Fibroblast of skin of left quadriceps (primary cell): Measurements from ENCODE around the gene MINAR1.
"Not testable (repeated sequence)": the region's sequence is repeated elsewhere in the genome, so short reads cannot be mapped to it uniquely, and the experiment has no call there.

Experiments used
- DNase-seq, 2 experiments: peaks; one replicate each; pipeline ENCODE4 v3.0.0-alpha.2; 2013; ENCODE audit warnings: low read depth in 2 of 2

The MINAR1 gene, protein sequence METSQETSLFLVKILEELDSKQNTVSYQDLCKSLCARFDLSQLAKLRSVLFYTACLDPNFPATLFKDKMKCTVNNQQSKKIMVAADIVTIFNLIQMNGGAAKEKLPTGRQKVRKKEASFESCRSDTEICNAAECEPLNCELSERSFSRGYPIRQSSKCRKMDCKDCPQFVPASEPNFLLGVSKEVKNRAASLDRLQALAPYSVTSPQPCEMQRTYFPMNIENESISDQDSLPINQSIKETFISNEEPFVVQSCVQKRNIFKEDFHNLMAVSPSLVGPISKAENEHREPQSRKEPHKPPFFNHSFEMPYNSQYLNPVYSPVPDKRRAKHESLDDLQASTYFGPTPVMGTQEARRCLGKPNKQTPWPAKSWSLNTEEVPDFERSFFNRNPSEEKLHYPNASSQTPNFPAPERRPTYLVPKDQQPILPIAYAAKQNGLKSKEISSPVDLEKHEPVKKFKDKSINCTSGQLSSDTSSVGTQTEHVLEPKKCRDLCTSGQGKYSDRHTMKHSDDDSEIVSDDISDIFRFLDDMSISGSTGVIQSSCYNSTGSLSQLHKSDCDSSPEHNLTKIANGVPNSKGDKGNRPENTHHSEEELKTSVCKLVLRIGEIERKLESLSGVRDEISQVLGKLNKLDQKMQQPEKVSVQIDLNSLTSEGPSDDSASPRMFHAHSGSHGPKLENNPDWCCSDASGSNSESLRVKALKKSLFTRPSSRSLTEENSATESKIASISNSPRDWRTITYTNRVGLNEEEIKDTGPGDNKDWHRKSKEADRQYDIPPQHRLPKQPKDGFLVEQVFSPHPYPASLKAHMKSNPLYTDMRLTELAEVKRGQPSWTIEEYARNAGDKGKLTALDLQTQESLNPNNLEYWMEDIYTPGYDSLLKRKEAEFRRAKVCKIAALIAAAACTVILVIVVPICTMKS

DNA sequence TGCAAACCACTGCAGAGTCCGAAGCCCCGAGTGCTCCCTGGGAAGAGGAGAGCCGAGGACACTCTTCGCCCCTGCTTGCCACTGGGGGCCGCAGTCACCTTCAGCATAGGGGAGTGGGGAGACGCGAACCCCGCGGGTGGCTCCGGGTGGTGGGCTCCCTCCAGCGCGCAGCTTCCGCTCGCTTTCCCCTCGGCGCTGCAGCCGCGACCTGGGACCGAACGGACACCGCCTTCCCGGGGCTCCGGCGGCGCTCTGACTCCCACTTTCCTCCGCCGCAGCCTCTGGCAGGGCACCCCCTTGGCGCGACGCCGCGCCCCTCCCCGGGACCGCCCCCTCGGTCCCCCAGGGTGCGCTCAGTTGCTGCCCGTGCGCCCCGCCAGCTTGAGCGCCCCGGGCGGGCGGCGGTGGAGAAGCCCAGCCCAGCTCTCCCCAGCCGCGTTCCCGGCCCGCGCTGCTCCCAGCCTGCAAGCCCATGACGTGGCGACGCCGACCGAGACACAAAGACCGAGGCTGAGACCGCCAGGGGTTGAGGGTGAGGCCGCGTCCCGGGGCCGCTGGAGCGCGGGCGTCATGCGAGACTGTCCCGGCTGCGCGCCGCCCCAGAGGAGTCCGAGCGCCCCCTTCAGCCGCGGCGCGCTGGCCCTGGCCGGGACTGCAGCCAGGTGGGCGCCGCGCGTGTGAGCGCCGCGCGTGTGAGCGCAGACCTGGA lies at the start of gene MINAR1:
Gene MINAR1, plus strand, starts transcription at position 701 of the 709 bp plus-strand sequence. CDS start 23,812 bp downstream, outside the sequence.
- DNase-seq, result peak; percentile 23 to 28

DNA sequence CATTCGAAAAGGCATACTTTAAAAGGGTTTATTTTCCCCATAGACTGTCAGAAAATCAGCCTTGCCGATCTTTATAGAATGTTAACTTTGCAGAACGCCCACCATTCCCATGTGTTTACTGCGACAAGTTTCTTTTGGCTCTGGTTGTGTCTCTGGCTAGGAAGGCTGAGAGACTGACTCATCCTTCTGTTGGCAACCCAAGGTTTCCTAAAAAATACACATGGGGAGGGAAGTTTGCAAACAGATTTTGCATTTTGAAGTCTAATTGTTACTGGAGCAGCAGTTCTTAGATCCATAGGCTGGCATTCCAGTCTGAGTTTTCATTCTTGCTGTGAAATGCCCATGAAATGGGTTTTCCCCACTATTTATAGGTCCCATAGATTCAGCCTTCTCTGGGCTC lies 37.9 kb upstream of the MINAR1 start:
- DNase-seq, result no peak

DNA sequence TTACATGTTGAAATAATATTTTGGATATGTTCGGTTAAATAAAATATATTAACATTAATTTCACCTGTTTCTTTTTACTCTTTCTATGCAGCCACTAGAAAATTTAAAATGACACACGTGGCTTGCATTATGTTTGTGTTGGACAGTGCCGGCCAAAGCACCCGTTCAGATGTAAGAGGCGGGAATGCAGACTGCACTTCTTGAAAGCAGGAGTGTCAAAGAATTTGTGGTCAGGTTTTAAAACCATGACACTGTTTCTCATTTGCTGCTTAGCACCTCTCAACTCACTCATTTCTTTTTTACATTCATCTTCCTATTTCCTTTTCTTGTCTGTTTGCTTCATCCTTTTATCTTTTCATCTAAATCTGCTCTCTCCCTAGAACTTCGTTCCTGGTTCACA lies 35.3 kb upstream of the MINAR1 start:
- no peak for DNase-seq

DNA sequence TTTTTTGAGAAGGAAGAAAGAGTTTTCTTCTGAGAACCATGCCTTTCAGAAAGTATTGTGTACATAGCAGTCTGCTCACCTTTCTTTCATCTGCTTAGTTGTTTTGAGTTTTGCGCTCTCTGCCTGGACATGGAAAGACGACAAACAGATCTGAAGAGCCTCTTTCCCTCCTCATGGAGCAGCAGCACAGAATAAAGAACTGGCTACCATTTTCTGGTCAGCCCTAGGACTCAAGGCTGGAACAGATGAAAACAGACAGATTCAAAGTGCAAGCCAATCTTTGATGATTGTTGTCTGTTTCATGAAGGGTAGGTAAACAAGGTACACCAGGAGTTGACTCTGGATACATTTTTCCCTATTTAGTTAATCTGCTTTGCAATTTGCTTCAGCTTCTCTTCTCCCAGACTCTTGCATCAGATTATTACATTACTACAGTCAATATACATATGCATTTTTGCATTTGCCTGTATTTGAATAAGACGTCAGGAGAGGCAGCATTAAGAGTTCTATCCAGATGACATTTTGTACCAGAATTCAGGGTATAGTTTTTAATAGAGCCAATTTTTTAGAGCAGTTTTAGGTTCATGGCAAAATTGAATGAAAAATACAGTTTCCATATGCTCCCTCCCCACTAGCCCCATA lies 34.7 kb upstream of the MINAR1 start:
- no peak for DNase-seq

DNA sequence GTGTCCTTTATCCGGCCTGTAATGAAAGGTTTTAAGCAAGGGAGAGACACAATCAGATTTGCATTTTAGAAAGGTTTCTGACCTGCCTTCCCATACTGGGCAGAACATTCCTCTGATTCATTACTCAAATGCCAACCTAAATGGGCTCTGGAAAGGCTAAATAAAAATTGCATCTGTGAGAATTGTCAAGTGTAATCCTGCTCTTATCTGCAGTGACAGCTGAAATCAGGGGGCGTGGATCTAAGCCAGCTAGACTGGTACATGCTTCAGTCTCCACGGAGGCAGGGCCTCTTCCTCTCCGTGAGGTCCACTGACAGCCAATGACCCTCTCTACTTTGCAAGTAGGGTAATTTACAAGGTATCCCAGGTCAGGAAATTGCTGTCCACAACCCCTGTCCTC lies 32.5 kb upstream of the MINAR1 start:
- DNase-seq, result no peak

DNA sequence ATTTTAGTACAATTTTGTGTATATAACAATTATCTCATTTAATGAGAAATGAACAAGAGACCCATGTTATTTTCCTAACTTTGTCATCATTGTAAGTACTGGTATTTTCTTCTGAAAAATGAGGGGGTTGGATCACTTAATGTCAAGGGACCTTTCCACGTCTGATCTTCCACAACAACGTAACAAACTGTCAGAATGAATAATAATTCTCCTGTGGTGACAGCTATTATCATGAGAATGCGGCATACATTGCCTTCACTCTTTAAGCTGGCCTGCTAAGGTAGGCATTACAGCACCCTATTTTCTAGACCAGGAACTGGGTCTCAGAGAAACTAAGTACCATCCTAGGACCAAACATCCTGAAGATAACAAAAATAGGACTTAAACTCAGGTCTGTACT lies 31.5 kb upstream of the MINAR1 start:
- no peak for DNase-seq

DNA sequence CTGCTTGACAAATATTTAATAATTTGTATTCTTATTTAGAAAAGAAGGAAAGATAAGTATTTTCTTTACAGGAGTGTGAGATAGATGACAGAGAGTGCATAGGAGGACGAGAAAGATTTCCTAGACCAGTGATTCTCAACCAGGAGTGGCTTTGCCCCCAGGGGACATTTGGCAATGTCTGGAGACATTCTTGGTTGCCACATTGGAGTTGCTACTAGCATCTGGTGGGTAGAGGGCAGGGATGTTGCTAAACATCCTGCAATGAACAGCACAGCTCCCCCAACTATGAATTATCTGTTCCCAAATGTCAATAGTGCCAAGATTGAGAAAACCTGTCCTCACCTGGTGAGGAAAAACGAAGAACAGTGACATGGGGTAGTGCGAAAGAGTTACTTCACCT lies 30.8 kb upstream of the MINAR1 start:
- DNase-seq, result no peak

DNA sequence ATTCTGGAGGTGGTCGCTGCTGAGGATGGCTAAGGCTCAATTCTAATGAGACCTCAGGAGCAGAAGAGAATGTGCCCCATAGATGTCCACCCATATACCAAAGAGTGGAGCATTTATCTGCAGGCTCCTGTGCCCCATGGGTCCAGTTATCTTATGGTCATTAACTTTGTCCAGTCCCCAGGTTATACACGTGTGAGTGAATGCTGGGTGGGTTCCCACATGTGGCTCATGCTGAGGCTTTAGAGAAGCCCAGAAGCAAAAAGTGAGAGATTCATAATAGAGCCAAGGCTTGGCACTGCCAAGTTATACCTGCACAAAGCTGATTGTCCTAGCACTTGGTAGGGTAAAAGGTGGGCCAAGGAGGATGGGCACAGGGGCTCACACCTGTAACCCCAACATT lies 30.0 kb upstream of the MINAR1 start:
- no peak for DNase-seq

DNA sequence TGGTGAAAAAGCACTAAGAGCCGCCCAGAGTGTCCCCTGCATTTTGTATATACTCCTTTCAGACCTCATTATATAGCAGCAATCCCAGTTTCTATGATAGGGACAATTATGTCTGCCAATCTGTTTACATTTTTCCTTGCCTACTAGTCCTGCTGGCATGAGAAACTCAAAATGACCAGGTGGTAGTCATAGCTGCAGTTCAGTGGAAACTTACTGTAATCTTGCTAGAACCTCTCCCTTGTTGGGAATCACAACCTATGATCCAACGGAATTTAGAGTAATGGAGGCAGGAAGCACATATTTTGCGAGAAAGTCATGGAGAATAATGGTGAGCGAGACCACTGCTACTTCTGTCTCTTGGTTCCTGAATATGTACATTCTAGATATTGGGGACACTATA lies 28.6 kb upstream of the MINAR1 start:
- DNase-seq, result no peak

DNA sequence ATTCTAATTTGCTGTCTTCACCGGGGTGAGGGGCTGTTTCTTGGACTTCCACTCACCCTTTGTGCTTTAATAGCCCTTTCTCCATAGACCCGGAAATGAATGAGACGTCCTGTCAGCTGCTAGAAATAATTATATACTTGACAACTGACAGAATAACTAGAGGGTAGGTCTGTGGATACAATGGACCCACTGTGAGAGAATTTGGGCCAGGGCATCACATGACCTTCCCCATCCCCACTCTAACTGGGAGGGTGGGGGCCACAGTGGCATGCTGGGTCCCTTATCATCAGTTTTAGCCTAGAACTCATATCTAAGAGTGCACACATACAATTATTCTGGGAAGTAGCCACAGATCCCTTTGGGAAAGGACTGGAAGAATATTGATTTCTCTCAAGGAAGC lies 25.9 kb upstream of the MINAR1 start:
- DNase-seq, result no peak

DNA sequence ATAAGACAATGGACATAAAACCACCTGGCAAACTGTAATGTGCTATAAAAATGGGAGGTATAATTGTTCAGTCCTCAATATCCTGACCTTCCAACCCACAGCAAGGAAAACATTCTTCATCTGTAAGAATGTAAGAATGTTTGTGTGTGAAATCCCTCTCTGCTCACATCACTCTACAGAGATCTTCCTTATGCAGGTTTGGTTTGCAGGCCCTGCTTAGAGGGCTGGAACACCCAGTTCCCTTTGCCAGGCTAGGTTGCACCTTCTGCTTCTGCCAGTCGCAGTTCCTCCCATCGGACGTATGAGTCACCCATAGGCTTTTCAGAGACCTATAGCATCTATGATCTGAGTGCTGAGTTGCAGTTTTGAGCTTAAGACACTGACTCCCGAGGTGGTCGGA lies 24.1 kb upstream of the MINAR1 start:
- no peak for DNase-seq

DNA sequence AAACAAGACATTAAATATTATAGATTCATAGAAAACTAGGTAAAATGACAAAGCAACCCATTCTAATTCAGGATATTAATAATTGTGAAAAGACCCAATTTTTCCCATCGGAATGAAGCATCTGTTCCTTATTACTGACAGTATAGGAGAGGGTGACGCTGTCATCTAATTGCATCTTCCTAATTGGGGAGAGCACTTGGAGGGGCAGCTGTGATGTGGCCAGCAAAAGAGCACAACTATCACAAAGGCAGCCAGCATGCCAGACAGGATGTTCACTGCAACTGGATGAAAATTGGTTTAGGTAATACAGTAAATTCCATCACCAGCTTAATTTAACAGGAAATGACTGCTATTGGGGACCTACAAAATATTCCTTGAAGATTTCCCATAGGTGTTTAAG lies 21.9 kb upstream of the MINAR1 start:
- DNase-seq, result no peak

DNA sequence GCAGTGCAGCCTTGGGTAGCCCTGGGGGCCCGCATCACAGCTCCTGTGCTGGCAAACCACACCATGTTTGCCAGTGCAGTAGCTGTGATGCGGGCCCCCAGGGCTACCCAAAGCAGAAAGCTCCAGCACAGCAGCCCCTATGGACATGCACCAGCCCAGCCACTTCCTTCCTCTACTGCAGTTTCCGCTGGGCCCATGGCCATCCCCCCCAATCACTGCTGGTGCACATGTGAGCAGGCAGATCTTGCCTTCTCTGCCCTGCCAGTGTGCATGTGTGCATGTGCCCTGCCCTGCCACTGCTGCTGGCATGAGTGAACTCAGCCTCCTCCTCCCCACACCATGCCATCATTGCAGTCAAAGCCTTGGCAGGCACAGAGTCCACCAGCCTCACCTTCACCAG lies 20.1 kb upstream of the MINAR1 start:
- no peak for DNase-seq

DNA sequence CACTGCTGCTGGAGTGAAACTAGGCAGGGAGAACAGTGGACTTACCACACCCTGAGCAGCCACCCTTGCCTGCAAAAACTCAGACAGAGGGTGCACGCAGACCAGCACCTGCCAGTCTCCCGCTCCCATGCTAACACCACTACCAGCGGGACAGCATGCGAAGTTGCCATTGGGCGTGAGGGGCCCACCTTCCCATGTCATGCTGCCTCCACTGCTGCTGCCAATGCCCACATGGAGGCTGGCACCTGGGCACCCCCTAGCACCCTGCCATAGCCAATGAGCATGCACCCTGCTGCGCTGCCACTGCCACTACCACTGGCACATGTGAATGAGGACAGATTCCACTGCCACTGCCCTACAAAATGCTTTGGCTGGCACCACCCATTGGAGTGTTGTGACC lies 19.7 kb upstream of the MINAR1 start:
- DNase-seq, result no peak

DNA sequence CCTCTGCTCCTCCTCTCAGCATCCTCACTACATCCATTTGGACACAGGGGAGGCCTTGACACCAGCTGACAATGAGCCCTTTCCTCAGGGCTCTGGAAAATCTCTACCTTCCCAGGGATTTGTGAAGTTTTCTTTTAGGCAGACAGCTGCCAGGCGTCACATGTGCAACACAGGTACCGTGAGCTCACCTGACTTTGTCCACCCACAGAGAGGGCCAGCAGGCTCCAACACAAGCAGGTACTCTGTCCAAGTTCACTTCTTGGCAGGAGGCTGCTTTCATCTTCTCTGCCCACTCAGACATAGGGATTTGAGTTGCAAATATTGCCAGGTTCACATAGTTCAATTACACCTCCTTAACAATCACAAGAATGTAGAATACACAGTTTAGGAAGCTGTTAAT lies 15.3 kb upstream of the MINAR1 start:
- DNase-seq, result no peak

DNA sequence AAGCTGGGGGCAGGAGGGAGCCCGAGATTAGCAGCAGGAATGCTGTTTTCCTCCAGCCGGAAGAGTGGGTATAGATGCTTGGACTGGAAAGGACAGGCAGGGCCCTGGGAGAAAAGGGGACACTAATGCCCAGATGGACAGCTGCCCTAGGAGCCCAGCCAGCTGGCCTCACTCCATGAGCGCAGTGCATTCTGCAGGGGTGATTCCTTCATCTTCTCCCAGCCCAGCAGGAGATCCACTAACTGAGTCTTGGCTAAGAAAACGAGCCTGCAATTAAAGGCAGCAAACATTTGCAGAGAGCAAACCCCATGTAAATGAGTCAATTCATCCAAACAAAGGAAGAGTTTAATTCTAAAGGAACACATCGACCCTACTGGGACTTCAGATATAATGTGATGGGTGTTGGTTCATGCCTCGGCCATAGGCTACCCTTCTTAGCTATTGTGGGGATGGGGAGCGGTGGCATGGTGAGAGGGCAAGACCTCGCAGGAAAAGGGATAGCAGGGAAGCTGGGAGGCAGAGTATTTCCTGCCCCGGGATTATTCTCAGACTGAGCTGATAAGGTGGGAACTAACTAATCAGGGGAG lies 13.3 kb upstream of the MINAR1 start:
- no peak for DNase-seq

DNA sequence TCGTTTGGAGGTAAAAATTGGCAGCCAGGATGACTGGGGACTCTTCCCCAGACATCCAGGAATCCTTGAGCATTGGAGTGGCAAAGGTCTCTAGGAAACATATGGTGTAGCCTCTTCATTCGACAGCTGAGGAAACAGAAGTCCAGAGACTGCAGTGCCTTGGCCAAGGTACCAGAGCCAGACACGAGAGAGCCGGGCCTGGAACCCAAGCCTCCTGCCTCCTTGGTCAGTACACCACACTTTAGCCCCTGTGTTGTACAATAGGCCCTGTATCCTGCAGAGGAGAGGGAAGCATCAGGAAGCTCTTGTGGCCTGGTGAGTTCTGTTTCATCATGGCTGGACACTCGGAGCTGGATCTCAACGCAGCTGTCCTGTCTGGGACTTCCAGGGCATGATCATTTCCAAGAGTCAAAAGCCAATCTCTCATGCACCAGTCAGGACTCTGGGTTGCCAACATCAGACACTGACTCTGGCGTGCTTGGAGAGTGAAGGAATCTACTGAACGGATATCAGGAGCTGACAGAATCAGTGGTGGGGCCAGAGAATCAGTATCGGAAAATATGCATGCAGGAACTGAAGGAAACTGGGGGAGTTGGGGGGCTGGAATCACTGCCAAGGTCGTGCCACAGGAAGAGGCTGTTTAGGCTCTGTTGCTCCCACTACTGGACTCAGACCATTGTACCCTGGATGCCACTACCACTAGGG lies 6.4 kb upstream of the MINAR1 start:
- DNase-seq, result no peak

DNA sequence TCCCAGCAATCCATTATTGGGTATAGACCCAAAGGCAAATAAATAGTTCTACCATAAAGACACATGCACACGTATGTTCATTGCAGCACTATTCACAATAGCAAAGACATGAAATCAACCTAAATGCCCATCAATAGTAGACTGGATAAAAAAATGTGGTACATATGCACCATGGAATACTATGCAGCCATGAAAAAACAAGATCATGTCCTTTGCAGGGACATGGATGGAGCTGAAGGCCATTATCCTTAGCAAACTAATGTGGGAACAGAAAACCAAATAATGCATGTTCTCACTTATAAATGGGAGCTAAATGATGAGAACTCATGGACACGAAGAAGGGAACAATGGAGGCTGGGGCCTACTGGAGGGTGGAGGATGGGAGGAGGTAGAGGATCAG lies 5.2 kb upstream of the MINAR1 start:
- DNase-seq, result not testable (repeated sequence)

DNA sequence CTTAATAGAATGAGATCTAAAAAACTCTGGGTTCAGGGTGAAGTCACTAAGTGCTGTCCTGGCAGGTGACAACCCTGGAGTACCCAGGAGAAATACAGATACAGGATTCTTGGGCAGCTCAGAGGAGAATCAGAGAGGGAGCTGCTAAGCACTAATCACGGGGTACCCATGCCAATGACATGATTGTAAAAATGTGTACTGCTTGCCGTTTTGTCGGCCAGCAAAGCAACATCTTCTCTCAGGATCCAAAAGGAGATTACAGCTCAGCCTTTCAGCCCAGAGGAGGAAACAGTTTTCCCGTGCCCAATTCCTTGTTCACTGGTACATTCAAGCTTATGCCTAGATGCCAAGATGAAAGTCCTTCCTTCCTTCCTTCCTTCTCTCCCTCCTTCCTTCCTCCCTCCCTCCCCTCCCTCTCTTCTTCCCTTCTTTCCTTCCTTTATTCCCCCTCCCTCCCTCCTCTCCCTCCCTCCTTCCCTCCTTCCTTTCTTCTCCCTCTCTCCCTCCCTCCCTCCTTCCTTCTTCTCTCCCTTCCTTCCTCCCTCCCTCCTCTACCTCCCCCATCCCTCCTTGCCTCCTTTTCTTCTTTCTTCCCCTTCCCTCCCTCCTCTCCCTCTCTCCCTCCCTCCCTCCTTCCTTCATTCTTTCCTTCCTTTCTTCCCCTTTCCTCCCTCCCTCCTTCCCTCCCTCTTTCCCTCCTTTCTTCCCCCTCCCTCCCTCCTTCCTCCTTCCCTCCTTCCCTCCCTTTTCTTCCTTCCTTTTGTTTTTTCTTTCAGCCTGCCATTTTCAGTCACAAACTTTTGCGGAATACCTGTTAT lies 4.1 kb upstream of the MINAR1 start:
- no peak for DNase-seq
